ENCODE data around the gene STX3. TPM values are rescaled to one million over a fixed set of nuclear protein-coding genes. Genes with fewer than 3 reads are reported as not detected.

STX3 gene
- total RNA-seq, 1 donor from 2014 or later = 52.4 TPM

GRCh38 chr11:59761993-59762392 is 6.8 kb downstream of the STX3 start:
- peaks cover 18% of the 10 kb centered on the region for H4K20me1 ChIP-seq (ENCODE audit: low read depth)
- H2AFZ ChIP-seq (replicated peaks) = no peak overlapping the region
- H3K27ac Mint-ChIP-seq = no peak overlapping the region

GRCh38 chr11:59765068-59765735 is 10.0 kb downstream of the STX3 start:
- no peak overlapping the region for H3K9ac ChIP-seq
- no peak overlapping the region for H3K4me2 ChIP-seq
- Mint-ChIP-seq H3K27ac (no peak overlapping the region), H3K4me1 (peaks cover 4% of the 10 kb centered on the region), H3K9me3 (no peaks in the 10 kb centered on the region), H3K4me3 (no peak overlapping the region), H3K36me3 (no peaks in the 10 kb centered on the region), H3K27me3 (ENCODE audit: insufficient read depth, low read depth) (no peaks in the 10 kb centered on the region)
- H3K27ac ChIP-seq = no peak overlapping the region
- TF ChIP-seq EZH2 (IDR thresholded peaks at IDR 0.05) = no peak
- TF ChIP-seq CTCF (IDR thresholded peaks at IDR 0.05) = no peak
- no peak for TF ChIP-seq EZH2phosphoT487 (IDR thresholded peaks at IDR 0.05)
- no peak for DNase-seq (ENCODE audit: low spot score)
- H3K4me3 ChIP-seq = no peak overlapping the region
- H3K4me1 ChIP-seq = peaks cover 18% of the 10 kb centered on the region
- H3K36me3 ChIP-seq = no peaks in the 10 kb centered on the region
- H3K79me2 ChIP-seq (ENCODE audit: low read depth) = peaks cover 74% of the 10 kb centered on the region
- no peaks in the 10 kb centered on the region for H3F3A ChIP-seq (ENCODE audit: low read depth)
- H3K27me3 ChIP-seq = no peaks in the 10 kb centered on the region
- H4K20me1 ChIP-seq (ENCODE audit: low read depth) = peaks cover 8% of the 10 kb centered on the region
- no peak overlapping the region for H2AFZ ChIP-seq (replicated peaks)
- H3K9me3 ChIP-seq (ENCODE audit: low read depth) = no peaks in the 10 kb centered on the region

More at GRCh38 chr11:59761993-59762392, 6.8 kb downstream of the STX3 start:
- TF ChIP-seq CTCF (IDR thresholded peaks at IDR 0.05) (no peak), EZH2phosphoT487 (IDR thresholded peaks at IDR 0.05) (no peak), EZH2 (IDR thresholded peaks at IDR 0.05) (no peak)
- no peak overlapping the region for H3K27ac ChIP-seq
- no peak overlapping the region for H3K4me3 ChIP-seq
- no peak overlapping the region for H3K9ac ChIP-seq
- H3K36me3 ChIP-seq = no peaks in the 10 kb centered on the region
- H3K4me2 ChIP-seq = no peak overlapping the region
- DNase-seq (ENCODE audit: low spot score) = no peak
- H3K36me3 Mint-ChIP-seq = no peaks in the 10 kb centered on the region
- no peak overlapping the region for H3K4me3 Mint-ChIP-seq
- H3K9me3 Mint-ChIP-seq = no peaks in the 10 kb centered on the region
- no peaks in the 10 kb centered on the region for H3K27me3 Mint-ChIP-seq (ENCODE audit: insufficient read depth, low read depth)
- peaks cover 15% of the 10 kb centered on the region for H3K4me1 Mint-ChIP-seq
- no peaks in the 10 kb centered on the region for H3K9me3 ChIP-seq (ENCODE audit: low read depth)
- H3F3A ChIP-seq (ENCODE audit: low read depth) = no peaks in the 10 kb centered on the region
- H3K27me3 ChIP-seq = no peaks in the 10 kb centered on the region
- H3K4me1 ChIP-seq = peaks cover 18% of the 10 kb centered on the region
- peaks cover 87% of the 10 kb centered on the region for H3K79me2 ChIP-seq (ENCODE audit: low read depth)

GRCh38 chr11:59766542-59767224 is 11.5 kb downstream of the STX3 start:
- no peak overlapping the region for H3K27ac Mint-ChIP-seq
- H3K27ac ChIP-seq = no peak overlapping the region
- no peak overlapping the region for H3K4me3 Mint-ChIP-seq
- no peak overlapping the region for H2AFZ ChIP-seq (replicated peaks)
- peak; percentile 55 for DNase-seq (ENCODE audit: low spot score)
- peaks cover 18% of the 10 kb centered on the region for H3K4me1 ChIP-seq
- H3K9ac ChIP-seq = no peak overlapping the region
- H3K9me3 Mint-ChIP-seq = no peaks in the 10 kb centered on the region
- H3K79me2 ChIP-seq (ENCODE audit: low read depth) = peaks cover 60% of the 10 kb centered on the region
- no peak for TF ChIP-seq EZH2 (IDR thresholded peaks at IDR 0.05)
- no peak for TF ChIP-seq EZH2phosphoT487 (IDR thresholded peaks at IDR 0.05)
- TF ChIP-seq CTCF (IDR thresholded peaks at IDR 0.05) = no peak
- no peaks in the 10 kb centered on the region for H3K27me3 ChIP-seq
- no peaks in the 10 kb centered on the region for H3F3A ChIP-seq (ENCODE audit: low read depth)
- H3K4me2 ChIP-seq = peak overlapping the region; percentile 52
- no peaks in the 10 kb centered on the region for H3K36me3 Mint-ChIP-seq
- no peaks in the 10 kb centered on the region for H3K4me1 Mint-ChIP-seq
- peaks cover 8% of the 10 kb centered on the region for H4K20me1 ChIP-seq (ENCODE audit: low read depth)
- no peaks in the 10 kb centered on the region for H3K9me3 ChIP-seq (ENCODE audit: low read depth)
- H3K4me3 ChIP-seq = no peak overlapping the region
- H3K36me3 ChIP-seq = no peaks in the 10 kb centered on the region
- no peaks in the 10 kb centered on the region for H3K27me3 Mint-ChIP-seq (ENCODE audit: insufficient read depth, low read depth)

Data from neural progenitor cell (in vitro differentiated cells).